Breast epithelium (tissue), 3 donors: ENCODE results near the gene OSBPL1A.

ENCODE experiments used
- CTCF ChIP-seq, 3 donors: fragments of 450-650 bp; IDR thresholded peaks; one replicate each; pipeline ENCODE4 v1.5.1; 2016 to 2017; ENCODE audit warnings: antibody characterized with exemption in 3 of 3, mild to moderate bottlenecking in 3 of 3, moderate library complexity in 3 of 3
- POLR2A ChIP-seq: fragments of 450-650 bp; IDR thresholded peaks from one replicate; pipeline ENCODE4 v1.6.1; 2016; ENCODE audit warnings: antibody characterized with exemption, mild to moderate bottlenecking, moderate library complexity
- POLR2AphosphoS5 ChIP-seq, 3 donors: sonication (generic); formaldehyde crosslinking; IDR thresholded peaks; one replicate each; pipeline ENCODE4 v1.6.1; 2017; ENCODE audit warnings: antibody characterized with exemption in 3 of 3

GRCh38 chr18:24270358-24270936, 127.2 kb downstream of the OSBPL1A start:
- TF ChIP-seq POLR2A (no peak), POLR2AphosphoS5 (IDR thresholded peaks at IDR 0.05) (no peak), CTCF (IDR thresholded peaks at IDR 0.05) (no peak)
